K562 (cell line): ENCODE data around the gene PLEKHM3.

ENCODE experiments used
- ATF3 ChIP-seq, 2 experiments: fragments of 450-650 bp in 1 of 2; sonication (generic) in 1 of 2; formaldehyde crosslinking in 1 of 2; IDR thresholded peaks in 1 of 2; conservative IDR thresholded peaks in 1 of 2; 2 replicates each; pipeline versions ENCODE4 v1.6.1 to v1.8.1; 2016 to 2023; ENCODE audit warnings: mild to moderate bottlenecking in 2 of 2, moderate library complexity in 2 of 2, inconsistent platforms in 1 of 2, missing genetic modification reagents in 1 of 2
- PHB ChIP-seq: fragments of 250-450 bp; sonication (Bioruptor Pico); IDR thresholded peaks from 2 replicates; pipeline ENCODE4 v1.5.0; 2021
- STAT5B ChIP-seq: fragments of 250-450 bp; sonication (Bioruptor Pico); IDR thresholded peaks from 2 replicates; pipeline ENCODE4 v1.8.0; 2021; ENCODE audit warnings: mild to moderate bottlenecking, inconsistent platforms
- ZNF740 ChIP-seq, 3 experiments: fragments of 200-800 bp in 1 of 3; sonication (Bioruptor generic) in 1 of 3; sonication (generic) in 1 of 3; formaldehyde crosslinking in 1 of 3; IDR thresholded peaks; 2 replicates each; pipeline versions ENCODE4 v1.6.1 to v1.8.0; 2016 to 2022; ENCODE audit warnings: mild to moderate bottlenecking in 2 of 3, missing compliant biosample characterization in 2 of 3, missing genetic modification characterization in 2 of 3, missing genetic modification reagents in 1 of 3
- TF ChIP-seq, protein P1 (sequence below): fragments of 450-650 bp; IDR thresholded peaks from 2 replicates; pipeline ENCODE4 v1.6.1; 2017; ENCODE audit warnings: mild to moderate bottlenecking, moderate library complexity
- TF ChIP-seq, protein P2 (sequence below): IDR thresholded peaks from 3 replicates; pipeline ENCODE4 v1.6.1; 2011; ENCODE audit warnings: borderline replicate concordance, mild to moderate bottlenecking; ENCODE audit not compliant: insufficient read length, insufficient read depth
- TF ChIP-seq, protein P3 (sequence below), 3 experiments: IDR thresholded peaks in 2 of 3; conservative IDR thresholded peaks in 1 of 3; 2 replicates each; pipeline ENCODE4 v1.5.1; 2011 to 2012; ENCODE audit warnings: low read length in 3 of 3, mild to moderate bottlenecking in 3 of 3, control low read depth in 2 of 3, improper control_type of control experiment in 1 of 3, inconsistent platforms in 1 of 3, low read depth in 1 of 3, mixed read lengths in 1 of 3, moderate library complexity in 1 of 3; ENCODE audit not compliant: insufficient read depth in 2 of 3

DNA sequence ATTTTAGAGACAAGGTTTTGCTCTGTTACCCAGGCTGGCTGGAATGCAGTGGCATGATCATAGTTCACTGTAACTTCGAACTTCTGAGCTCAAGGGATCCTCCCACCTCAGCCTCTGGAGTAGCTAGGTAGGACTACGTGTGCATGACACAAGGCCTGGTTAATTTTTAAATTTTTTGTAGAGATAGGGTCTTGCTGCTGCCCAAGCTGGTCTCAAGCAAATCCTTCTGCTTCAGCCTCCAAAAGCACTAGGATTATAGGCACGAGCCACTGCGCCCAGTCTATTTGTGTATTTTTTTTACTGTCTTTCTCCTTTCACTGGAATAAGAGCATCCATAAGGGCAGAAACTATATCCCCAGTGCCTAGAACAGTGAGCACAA, 89.3 kb downstream of the PLEKHM3 start:
- TF ChIP-seq, protein P1, sequence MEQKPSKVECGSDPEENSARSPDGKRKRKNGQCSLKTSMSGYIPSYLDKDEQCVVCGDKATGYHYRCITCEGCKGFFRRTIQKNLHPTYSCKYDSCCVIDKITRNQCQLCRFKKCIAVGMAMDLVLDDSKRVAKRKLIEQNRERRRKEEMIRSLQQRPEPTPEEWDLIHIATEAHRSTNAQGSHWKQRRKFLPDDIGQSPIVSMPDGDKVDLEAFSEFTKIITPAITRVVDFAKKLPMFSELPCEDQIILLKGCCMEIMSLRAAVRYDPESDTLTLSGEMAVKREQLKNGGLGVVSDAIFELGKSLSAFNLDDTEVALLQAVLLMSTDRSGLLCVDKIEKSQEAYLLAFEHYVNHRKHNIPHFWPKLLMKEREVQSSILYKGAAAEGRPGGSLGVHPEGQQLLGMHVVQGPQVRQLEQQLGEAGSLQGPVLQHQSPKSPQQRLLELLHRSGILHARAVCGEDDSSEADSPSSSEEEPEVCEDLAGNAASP = no peak
- TF ChIP-seq ATF3 (IDR thresholded peaks at IDR 0.05) (no peak), ATF3 (CRISPR knock-in tag; conservative IDR thresholded peaks at IDR 0.05) (no peak), PHB (CRISPR knock-in tag) (no peak), ZNF740 (CRISPR knock-in tag; IDR thresholded peaks at IDR 0.05) (no peak), ZNF740 (tag; IDR thresholded peaks at IDR 0.05) (no peak), STAT5B (no peak)
- TF ChIP-seq, protein P2, sequence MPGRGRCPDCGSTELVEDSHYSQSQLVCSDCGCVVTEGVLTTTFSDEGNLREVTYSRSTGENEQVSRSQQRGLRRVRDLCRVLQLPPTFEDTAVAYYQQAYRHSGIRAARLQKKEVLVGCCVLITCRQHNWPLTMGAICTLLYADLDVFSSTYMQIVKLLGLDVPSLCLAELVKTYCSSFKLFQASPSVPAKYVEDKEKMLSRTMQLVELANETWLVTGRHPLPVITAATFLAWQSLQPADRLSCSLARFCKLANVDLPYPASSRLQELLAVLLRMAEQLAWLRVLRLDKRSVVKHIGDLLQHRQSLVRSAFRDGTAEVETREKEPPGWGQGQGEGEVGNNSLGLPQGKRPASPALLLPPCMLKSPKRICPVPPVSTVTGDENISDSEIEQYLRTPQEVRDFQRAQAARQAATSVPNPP = no peak
- TF ChIP-seq, protein P3, sequence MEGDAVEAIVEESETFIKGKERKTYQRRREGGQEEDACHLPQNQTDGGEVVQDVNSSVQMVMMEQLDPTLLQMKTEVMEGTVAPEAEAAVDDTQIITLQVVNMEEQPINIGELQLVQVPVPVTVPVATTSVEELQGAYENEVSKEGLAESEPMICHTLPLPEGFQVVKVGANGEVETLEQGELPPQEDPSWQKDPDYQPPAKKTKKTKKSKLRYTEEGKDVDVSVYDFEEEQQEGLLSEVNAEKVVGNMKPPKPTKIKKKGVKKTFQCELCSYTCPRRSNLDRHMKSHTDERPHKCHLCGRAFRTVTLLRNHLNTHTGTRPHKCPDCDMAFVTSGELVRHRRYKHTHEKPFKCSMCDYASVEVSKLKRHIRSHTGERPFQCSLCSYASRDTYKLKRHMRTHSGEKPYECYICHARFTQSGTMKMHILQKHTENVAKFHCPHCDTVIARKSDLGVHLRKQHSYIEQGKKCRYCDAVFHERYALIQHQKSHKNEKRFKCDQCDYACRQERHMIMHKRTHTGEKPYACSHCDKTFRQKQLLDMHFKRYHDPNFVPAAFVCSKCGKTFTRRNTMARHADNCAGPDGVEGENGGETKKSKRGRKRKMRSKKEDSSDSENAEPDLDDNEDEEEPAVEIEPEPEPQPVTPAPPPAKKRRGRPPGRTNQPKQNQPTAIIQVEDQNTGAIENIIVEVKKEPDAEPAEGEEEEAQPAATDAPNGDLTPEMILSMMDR (IDR thresholded peaks at IDR 0.05 in 2 of 3, conservative IDR thresholded peaks at IDR 0.05 in 1 of 3; ENCODE audit: insufficient read depth in 2 of 3, low read depth in 1 of 3, low read length in 3 of 3) = no peak
